Endothelial cell of umbilical vein (primary cell): ENCODE data around the gene PEBP1. TPM values are rescaled to one million over a fixed set of nuclear protein-coding genes. Genes with fewer than 3 reads are reported as not detected.

Experiments
- BruUV-seq: library from RNA; stranded (reverse); fragments of 400-500 nt; replicated peaks from 2 replicates; lab custom pipeline; 2021; lab: Mats Ljungman, UMichigan
- CTCF ChIA-PET: fragments of 300-600, 350-600 bp; sonication (Branson Sonifier 250); formaldehyde crosslinking; loops from one replicate; lab custom pipeline; 2021; ENCODE audit warnings: antibody characterized with exemption, inconsistent platforms; lab: Charles Lee
- POLR2A ChIA-PET: fragments of 300-600, 350-600 bp; sonication (Branson Sonifier 250); formaldehyde crosslinking; loops from one replicate; lab custom pipeline; 2021; ENCODE audit warnings: antibody characterized with exemption, inconsistent platforms; lab: Charles Lee
- DNase-seq: peaks from one replicate; pipeline ENCODE4 v3.0.0-alpha.2; 2011; ENCODE audit warnings: low read depth, low spot score
- FAIRE-seq: peaks from 2 replicates; lab custom pipeline; 2011; peaks lifted over from hg19 to GRCh38; lab: Jason Lieb, UNC
- H2AFZ ChIP-seq: 2 replicates; pipeline ENCODE4 v1.6.0; 2012; ENCODE audit warnings: low read depth, low read length, control low read depth, inconsistent platforms
- H3K27ac ChIP-seq: 2 replicates; pipeline ENCODE4 v1.5.1; 2011; ENCODE audit warnings: low read depth, mild to moderate bottlenecking, control low read depth, low read length, moderate library complexity; ENCODE audit not compliant: insufficient read depth
- H3K27me3 ChIP-seq, 2 experiments: 2 replicates each; pipeline versions ENCODE4 v1.6.0 to v1.6.1; 2011; ENCODE audit warnings: low read length in 2 of 2, mixed read lengths in 1 of 2; ENCODE audit not compliant: control insufficient read depth in 2 of 2, insufficient read depth in 2 of 2
- H3K36me3 ChIP-seq, 2 experiments: 2 replicates in 1 of 2; 3 replicates in 1 of 2; pipeline ENCODE4 v1.5.1; 2011; ENCODE audit warnings: low read length in 2 of 2, mild to moderate bottlenecking in 1 of 2, moderate library complexity in 1 of 2; ENCODE audit not compliant: control insufficient read depth in 2 of 2, insufficient read depth in 2 of 2; ENCODE audit errors: extremely low read depth in 1 of 2
- H3K4me1 ChIP-seq: 3 replicates; pipeline ENCODE4 v1.5.1; 2011; ENCODE audit warnings: mild to moderate bottlenecking, low read length; ENCODE audit not compliant: control insufficient read depth, insufficient read depth; ENCODE audit errors: extremely low read depth
- H3K4me2 ChIP-seq: 2 replicates; pipeline ENCODE4 v1.6.1; 2011; ENCODE audit warnings: low read length, control low read depth, mixed read lengths; ENCODE audit not compliant: insufficient read depth
- H3K4me3 ChIP-seq, 3 experiments: fragments of 200-600 bp in 1 of 3; sonication (generic), shearing (Covaris generic) in 1 of 3; replicated peaks in 1 of 3; 2 replicates each; pipeline ENCODE4 v1.5.1; 2011 to 2016; ENCODE audit warnings: control low read depth in 3 of 3, low read length in 3 of 3, mild to moderate bottlenecking in 2 of 3, inconsistent platforms in 1 of 3, low read depth in 1 of 3, moderate library complexity in 1 of 3; ENCODE audit not compliant: insufficient read depth in 1 of 3
- H3K79me2 ChIP-seq: 2 replicates; pipeline ENCODE4 v1.6.0; 2012; ENCODE audit warnings: low read length, inconsistent platforms; ENCODE audit not compliant: control insufficient read depth, insufficient read depth
- H3K9ac ChIP-seq: replicated peaks from 2 replicates; pipeline ENCODE3; 2011; ENCODE audit warnings: low read length, control low read depth; ENCODE audit not compliant: insufficient read depth; ENCODE audit errors: extremely low read depth
- H3K9me1 ChIP-seq: replicated peaks from 3 replicates; pipeline ENCODE4 v1.6.0; 2011; ENCODE audit warnings: mild to moderate bottlenecking, low read length; ENCODE audit not compliant: control insufficient read depth, insufficient read depth; ENCODE audit errors: extremely low read depth
- H3K9me3 ChIP-seq: replicated peaks from 2 replicates; pipeline ENCODE4 v1.5.1; 2012; ENCODE audit warnings: low read length, inconsistent platforms; ENCODE audit not compliant: control insufficient read depth, insufficient read depth
- H4K20me1 ChIP-seq: replicated peaks from 2 replicates; pipeline ENCODE3; 2011; ENCODE audit warnings: mild to moderate bottlenecking, low read length; ENCODE audit not compliant: control insufficient read depth, insufficient read depth; ENCODE audit errors: extremely low read depth
- EZH2 ChIP-seq: IDR thresholded peaks from 2 replicates; pipeline ENCODE4 v1.6.1; 2012; ENCODE audit warnings: borderline replicate concordance, low read depth, mild to moderate bottlenecking, moderate library complexity, low read length, inconsistent platforms; ENCODE audit not compliant: severe bottlenecking
- FOS ChIP-seq: IDR thresholded peaks from 2 replicates; pipeline ENCODE4 v1.6.1; 2011; ENCODE audit warnings: mild to moderate bottlenecking, low read length, moderate library complexity, borderline replicate concordance; ENCODE audit not compliant: insufficient read depth
- GATA2 ChIP-seq: IDR thresholded peaks from 2 replicates; pipeline ENCODE4 v1.7.0; 2011; ENCODE audit warnings: low read depth, mild to moderate bottlenecking, moderate library complexity, mixed read lengths, low read length; ENCODE audit not compliant: insufficient read length, insufficient read depth
- JUN ChIP-seq: IDR thresholded peaks from 2 replicates; pipeline ENCODE4 v1.6.1; 2011; ENCODE audit warnings: borderline replicate concordance, low read depth; ENCODE audit not compliant: insufficient read length, insufficient read depth
- MYC ChIP-seq: IDR thresholded peaks from one replicate; pipeline ENCODE4 v1.6.1; 2011; ENCODE audit warnings: mild to moderate bottlenecking, low read depth, low read length
- POLR2A ChIP-seq: IDR thresholded peaks from 2 replicates; pipeline ENCODE4 v1.6.1; 2012; ENCODE audit warnings: low read depth, mild to moderate bottlenecking, control low read depth, low read length
- POLR2AphosphoS5 ChIP-seq: IDR thresholded peaks from 2 replicates; pipeline ENCODE4 v1.6.1; 2012; ENCODE audit warnings: low read depth, mild to moderate bottlenecking, control low read depth, low read length, moderate library complexity; ENCODE audit not compliant: insufficient read depth
- dilution Hi-C: fragments of 300-500 bp; cut with MboI; formaldehyde crosslinking; loops from one replicate; pipeline ENCODE4 v1.15.0; 2019; ENCODE audit warnings: low sequenced_read_pairs; ENCODE audit not compliant: extremely low pct_ligation_motif_present
- intact Hi-C: fragments of 100-400 bp; cut with micrococcal nuclease; formaldehyde crosslinking; loops from one replicate; pipeline ENCODE4 v1.10.0; 2022
- polyA plus RNA-seq, 4 experiments: library from polyadenylated mRNA; depleted of rRNA in 3 of 4; stranded (reverse) in 3 of 4; unstranded in 1 of 4; fragments of >200 nt; gene quantifications; 2 replicates each; pipeline versions ENCODE4 v1.2.1 to v1.2.3, GENCODE V29; 2011 to 2012; ENCODE audit warnings: missing spikeins in 1 of 4
- total RNA-seq: library from RNA; stranded (reverse); gene quantifications from 2 replicates; pipeline ENCODE4 v1.2.3, GENCODE V29; 2021
- TF ChIP-seq, protein P1 (sequence below): IDR thresholded peaks from 2 replicates; pipeline ENCODE4 v1.6.1; 2011; ENCODE audit not compliant: insufficient read depth, insufficient read length
- TF ChIP-seq, protein P2 (sequence below), 2 donors: IDR thresholded peaks; 1 replicate in 1 of 2; 2 replicates in 1 of 2; pipeline ENCODE4 v1.5.1; 2011; ENCODE audit warnings: low read length in 2 of 2, mild to moderate bottlenecking in 2 of 2, moderate library complexity in 2 of 2, control low read depth in 1 of 2, inconsistent platforms in 1 of 2, low read depth in 1 of 2; ENCODE audit not compliant: insufficient read depth in 1 of 2; ENCODE audit errors: extremely low read depth in 1 of 2

PEBP1 gene
- total and polyA plus RNA-seq, 2 donors (not counting 3 experiments of a cell fraction or from before 2014, with no cell fraction given): 185 to 261 TPM

DNA sequence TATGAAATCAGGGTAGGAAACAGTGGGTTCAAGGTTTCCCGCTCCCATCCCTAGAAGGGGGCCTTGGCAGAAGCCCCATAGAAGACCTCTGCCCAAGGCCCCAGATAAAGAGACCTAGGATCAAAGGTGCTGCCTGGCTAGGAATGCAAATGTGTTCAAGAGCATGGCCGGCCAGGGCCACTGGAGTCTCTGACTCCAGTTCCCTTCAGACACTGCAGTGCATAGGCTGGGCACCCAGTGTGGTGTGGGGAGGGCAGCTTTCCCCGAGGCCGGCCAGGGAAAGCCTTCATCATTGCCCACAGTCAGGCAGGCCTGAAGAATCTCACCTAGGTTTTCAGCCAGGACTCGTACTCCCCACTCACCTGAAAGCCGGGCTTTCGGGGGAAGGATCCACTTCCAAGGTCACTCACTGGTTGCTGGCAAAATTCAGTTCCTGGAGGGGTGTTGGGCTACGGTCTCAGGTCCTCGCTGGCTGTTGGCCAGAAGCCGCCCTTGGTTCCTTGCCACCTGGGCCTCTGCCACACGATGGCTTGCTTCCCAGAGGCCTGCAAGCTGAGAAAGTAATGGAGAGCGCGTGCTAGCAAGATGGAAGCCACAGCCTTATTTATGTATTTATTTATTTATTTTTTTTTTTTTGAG lies 9.7 kb upstream of the PEBP1 start:
- H3K79me2 ChIP-seq: no peaks in the 10 kb centered on the region
- H3K27ac ChIP-seq: no peak overlapping the region
- intact Hi-C loops: no loop called here
- H3K9ac ChIP-seq: no peak overlapping the region
- no peaks in the 10 kb centered on the region for H3K27me3 ChIP-seq
- no peaks in the 10 kb centered on the region for H3K36me3 ChIP-seq
- H3K4me3 ChIP-seq: no peak overlapping the region
- CTCF ChIA-PET: no interaction called here
- dilution Hi-C loops: no loop called here
- no peaks in the 10 kb centered on the region for H3K9me1 ChIP-seq
- DNase-seq: no peak
- no peaks in the 10 kb centered on the region for H3K4me1 ChIP-seq
- no peaks in the 10 kb centered on the region for H4K20me1 ChIP-seq
- POLR2A ChIA-PET: no interaction called here
- TF ChIP-seq POLR2A: no peak
- TF ChIP-seq JUN: no peak
- TF ChIP-seq, protein P1, sequence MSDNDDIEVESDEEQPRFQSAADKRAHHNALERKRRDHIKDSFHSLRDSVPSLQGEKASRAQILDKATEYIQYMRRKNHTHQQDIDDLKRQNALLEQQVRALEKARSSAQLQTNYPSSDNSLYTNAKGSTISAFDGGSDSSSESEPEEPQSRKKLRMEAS: no peak
- no peak for TF ChIP-seq GATA2
- no peak for TF ChIP-seq POLR2AphosphoS5
- TF ChIP-seq MYC: no peak
- TF ChIP-seq FOS: no peak
- no peak for TF ChIP-seq EZH2
- TF ChIP-seq, protein P2, sequence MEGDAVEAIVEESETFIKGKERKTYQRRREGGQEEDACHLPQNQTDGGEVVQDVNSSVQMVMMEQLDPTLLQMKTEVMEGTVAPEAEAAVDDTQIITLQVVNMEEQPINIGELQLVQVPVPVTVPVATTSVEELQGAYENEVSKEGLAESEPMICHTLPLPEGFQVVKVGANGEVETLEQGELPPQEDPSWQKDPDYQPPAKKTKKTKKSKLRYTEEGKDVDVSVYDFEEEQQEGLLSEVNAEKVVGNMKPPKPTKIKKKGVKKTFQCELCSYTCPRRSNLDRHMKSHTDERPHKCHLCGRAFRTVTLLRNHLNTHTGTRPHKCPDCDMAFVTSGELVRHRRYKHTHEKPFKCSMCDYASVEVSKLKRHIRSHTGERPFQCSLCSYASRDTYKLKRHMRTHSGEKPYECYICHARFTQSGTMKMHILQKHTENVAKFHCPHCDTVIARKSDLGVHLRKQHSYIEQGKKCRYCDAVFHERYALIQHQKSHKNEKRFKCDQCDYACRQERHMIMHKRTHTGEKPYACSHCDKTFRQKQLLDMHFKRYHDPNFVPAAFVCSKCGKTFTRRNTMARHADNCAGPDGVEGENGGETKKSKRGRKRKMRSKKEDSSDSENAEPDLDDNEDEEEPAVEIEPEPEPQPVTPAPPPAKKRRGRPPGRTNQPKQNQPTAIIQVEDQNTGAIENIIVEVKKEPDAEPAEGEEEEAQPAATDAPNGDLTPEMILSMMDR (IDR thresholded peaks at IDR 0.05; ENCODE audit: extremely low read depth in 1 of 2, insufficient read depth in 1 of 2, low read depth in 1 of 2, low read length in 2 of 2): no peak
- no TSS peak for BruUV-seq
- no peak overlapping the region for H3K4me2 ChIP-seq
- FAIRE-seq: no peak
- no peaks in the 10 kb centered on the region for H3K9me3 ChIP-seq
- H2AFZ ChIP-seq: no peak overlapping the region
